ENCODE data around the gene PARS2. TPM values are rescaled to one million over a fixed set of nuclear protein-coding genes. Genes with fewer than 3 reads are reported as not detected.
A peak's percentile ranks its signal among the peaks of the same experiment; 100 is the strongest.

The PARS2 gene
- total RNA-seq, 1 experiment from 2014 or later: 25.2 TPM

DNA sequence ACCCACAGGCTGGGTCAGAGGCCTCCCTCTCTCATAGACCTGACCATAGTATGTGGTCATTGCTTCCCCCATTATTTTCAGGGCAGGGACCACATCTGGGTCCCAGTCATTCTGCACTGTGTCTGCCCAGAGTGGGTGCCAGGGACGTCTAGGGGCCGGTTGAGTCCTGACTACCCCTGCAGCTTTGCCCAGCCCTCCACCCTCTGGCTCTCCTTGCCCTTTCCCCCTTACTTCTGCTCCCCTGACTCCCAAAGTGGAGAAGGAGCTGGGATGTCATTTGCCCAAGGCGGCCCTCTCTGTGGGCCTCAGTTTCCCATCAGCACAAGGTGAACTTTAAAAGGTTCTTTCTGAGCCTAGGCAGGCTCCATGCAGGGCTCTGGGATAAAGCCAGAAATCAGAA, 41.1 kb upstream of the PARS2 start:
- no peaks in the 10 kb centered on the region for H3K36me3 ChIP-seq (replicated peaks; ENCODE audit: control insufficient read depth, insufficient read depth, low read length)
- H3K27me3 ChIP-seq (ENCODE audit: control insufficient read depth, insufficient read depth, low read length): peaks cover 12% of the 10 kb centered on the region
- no peak for DNase-seq
- H3K4me3 ChIP-seq (ENCODE audit: insufficient read depth, low read depth, low read length): no peak overlapping the region

DNA sequence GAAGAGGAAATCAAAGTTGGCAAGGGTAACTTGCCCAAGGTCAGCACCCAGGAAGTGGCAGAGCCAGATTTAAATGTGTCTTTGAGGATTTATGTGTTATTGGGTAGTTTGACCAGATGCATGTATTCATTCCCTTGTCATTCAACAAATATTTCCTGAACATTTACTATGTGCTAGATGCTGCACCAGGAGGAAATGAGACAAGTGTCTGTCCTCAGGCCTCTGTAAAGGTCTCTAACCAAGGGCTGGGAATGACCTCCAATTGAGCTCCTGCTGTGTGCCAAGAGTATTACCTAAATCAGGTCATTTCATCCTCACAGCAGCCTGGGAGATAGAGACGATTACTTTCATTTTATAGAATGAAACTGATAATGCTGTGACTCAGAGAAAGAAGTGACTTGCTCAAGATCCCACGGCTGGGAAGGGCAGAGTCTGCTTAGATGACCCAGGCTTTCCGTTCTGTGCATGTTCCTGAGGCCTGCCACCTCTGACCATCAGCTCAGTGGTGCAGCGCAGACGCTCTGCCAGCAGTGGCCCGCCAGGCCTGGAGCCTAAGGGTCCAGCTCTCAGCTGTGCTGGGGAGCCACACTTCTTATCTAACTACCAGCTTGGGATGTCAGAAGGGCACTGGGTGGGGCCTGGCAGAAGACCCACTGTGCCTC, 40.3 kb upstream of the PARS2 start:
- H3K4me3 ChIP-seq (ENCODE audit: insufficient read depth, low read depth, low read length): no peak overlapping the region
- peaks cover 20% of the 10 kb centered on the region for H3K27me3 ChIP-seq (ENCODE audit: control insufficient read depth, insufficient read depth, low read length)
- H3K36me3 ChIP-seq (replicated peaks; ENCODE audit: control insufficient read depth, insufficient read depth, low read length): no peaks in the 10 kb centered on the region
- DNase-seq: no peak

DNA sequence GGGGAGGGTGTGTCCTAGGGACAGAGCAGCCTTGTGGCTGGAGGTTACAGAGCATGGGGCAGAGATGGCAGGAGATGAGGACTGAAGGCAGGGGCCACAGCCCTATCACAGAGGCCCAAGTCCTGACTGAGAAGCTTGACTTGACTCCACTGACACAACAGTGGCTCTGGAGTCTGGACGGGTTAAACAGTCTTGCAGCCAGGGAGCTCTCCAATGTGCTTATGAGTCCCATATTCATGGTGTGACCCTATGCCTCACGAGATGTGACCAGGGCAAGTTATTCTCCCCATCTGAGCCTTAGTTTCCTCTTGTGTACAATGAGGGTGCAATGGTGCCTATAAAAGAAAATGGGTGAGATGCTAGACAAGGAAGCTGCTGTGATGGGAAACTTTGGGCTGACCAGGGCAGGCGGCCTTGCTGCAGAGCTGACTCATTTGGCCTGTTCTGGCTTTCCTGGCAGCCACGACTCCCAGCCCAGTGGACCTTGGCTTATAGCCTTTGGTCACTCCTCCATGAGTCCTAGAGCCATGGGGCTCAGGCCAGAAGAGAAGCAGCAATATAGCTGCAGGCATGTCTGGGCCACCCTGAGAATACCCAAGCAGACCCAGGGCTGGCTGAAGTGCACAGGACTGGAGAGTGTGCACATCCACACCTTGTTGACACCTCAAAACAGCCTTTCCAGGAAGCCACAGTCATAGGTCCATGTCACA, 39.6 kb upstream of the PARS2 start:
- Histone ChIP-seq H3K36me3 (replicated peaks; ENCODE audit: control insufficient read depth, insufficient read depth, low read length) (no peaks in the 10 kb centered on the region), H3K4me3 (ENCODE audit: insufficient read depth, low read depth, low read length) (no peak overlapping the region), H3K27me3 (ENCODE audit: control insufficient read depth, insufficient read depth, low read length) (peaks cover 20% of the 10 kb centered on the region)
- DNase-seq: no peak

DNA sequence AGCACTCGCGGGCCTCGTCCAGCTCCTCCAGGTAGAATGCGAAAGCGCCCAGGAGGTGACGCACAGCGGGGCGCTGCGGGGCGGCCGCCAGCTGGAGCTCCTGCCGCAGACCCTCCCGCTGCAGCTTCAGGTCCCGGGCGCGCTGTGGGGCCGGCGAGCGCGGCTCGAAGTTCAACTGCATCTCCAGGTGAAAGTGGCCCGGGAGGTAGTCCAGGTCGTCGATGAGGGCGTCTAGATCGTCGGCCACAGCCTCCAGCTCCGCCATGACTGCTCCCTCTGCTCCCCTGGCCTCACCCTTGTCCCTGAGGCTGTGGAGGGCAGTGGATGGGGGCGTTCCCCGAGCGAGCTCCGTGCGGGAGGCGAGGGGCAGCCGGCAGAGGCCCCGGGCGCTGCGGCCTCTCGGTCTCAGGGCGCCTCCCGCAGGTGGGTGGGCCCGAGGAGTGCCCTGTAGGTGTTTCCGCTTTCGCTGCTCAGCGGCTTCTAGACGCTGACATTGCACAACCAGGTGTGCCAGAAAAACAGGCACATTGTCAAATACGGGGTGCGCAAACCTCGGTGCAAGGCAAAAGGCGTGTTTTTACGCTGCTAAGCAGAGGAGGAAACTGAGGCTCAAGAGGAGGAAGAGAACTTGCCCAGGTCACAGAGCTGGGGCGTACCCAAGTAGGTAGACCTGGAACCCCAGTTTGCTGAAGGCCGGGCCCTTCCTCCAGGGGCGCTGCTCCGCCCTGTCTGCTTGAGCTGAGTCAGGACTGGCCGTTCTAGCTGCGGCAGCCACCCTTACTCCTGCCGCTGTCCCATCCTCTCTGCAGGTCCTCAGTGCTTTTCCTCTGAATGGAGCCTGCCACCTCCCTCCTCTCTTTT, 36.8 kb upstream of the PARS2 start, which contains the start of gene TTC22:
Gene TTC22, minus strand, starts transcription at position 425 of the 861 bp plus-strand sequence. Its CDS starts 160 bp downstream, at position 265.
- H3K4me3 ChIP-seq (ENCODE audit: insufficient read depth, low read depth, low read length): peak within 1 kb of the TSS; percentile 38
- DNase-seq: peak; percentile 91
- H3K36me3 ChIP-seq (replicated peaks; ENCODE audit: control insufficient read depth, insufficient read depth, low read length): no peaks in the 10 kb centered on the region
- H3K27me3 ChIP-seq (ENCODE audit: control insufficient read depth, insufficient read depth, low read length): peaks cover 20% of the 10 kb centered on the region

DNA sequence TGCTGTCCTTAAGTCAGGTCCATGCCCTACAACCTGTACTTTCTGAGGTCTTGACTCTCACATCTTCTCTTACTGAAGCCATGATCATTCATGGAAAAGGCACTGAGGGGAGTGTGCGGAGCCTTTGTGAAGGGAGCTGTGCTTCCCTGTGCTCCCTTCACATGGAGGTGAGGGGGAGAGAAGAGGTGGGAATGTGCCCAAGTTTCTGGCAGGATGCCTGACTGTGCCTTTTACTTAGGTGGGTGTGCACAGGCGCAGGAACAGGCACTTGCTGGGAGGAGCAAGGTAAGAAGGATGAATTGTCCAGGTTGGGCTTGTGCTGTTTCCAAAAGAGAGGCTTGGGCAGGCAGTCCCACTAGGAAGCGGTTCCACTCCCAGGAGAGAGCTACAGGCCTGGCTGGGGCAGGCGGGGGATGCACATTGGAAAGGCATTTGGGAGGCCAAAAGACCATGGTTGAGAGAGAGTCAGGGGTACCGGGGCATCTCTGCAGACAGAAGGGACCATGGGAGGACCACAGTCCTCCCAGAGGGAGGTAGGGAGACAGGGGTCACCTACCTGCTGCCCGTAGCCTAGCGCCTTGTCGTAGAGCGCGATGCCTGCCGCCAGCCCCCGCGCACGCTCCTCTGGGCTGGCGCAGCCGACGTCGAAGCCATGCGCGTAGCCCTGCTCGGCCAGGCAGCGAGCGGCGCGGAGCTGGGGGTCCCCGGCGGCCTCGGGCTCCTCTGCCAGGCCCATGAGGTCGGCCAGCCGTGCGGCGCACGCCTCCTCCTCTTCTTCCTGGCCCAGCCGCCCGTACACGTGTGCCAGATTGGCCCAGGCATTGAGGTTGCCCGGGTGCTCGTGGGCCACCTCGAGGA, 35.9 kb upstream of the PARS2 start:
- peak overlapping the region; percentile 38 for H3K4me3 ChIP-seq (ENCODE audit: insufficient read depth, low read depth, low read length)
- H3K27me3 ChIP-seq (ENCODE audit: control insufficient read depth, insufficient read depth, low read length): peaks cover 20% of the 10 kb centered on the region
- DNase-seq: peak; percentile 57
- H3K36me3 ChIP-seq (replicated peaks; ENCODE audit: control insufficient read depth, insufficient read depth, low read length): no peaks in the 10 kb centered on the region

DNA sequence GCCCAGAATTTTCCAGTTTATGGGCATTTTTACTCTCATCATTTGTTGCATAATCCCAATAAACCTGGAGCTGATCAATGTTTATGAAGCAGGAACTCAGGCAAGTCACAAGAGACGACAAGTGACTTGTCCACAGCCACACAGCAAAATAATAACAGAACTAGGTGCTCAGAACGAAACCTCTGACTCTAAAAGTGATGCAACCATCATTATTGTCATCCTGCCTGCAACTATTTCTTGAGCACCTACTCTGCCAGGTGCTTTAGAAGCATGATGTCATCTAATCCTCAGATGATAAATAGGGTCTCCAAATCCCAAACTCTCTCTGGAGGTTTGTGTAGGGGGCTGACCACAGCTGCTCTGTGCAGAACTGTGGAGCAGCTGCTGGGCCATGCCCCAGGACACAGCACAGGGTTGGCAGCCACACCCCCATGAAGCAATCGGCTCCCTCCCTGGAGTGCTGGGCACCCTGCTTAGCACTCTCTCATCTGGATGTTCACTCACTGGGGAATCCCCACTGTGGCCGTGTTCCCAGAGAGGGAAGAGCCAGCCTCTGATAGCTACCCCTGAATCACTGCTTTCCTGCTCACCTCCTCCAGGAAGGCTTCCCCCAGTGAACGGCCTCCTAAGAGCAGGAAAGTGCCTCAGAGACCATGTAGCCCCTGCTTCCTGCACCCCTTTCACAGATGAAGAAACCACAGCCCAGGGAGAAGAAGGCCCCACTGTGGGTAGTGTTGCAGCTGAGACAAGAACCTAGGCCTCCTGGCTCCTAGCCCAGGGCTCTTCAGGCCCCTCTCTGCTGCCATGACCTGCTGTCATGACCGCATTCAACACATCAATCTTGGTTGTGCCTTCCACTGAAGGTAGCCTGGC, 34.7 kb upstream of the PARS2 start:
- DNase-seq: no peak
- H3K4me3 ChIP-seq (ENCODE audit: insufficient read depth, low read depth, low read length): no peak overlapping the region
- peaks cover 20% of the 10 kb centered on the region for H3K27me3 ChIP-seq (ENCODE audit: control insufficient read depth, insufficient read depth, low read length)
- no peaks in the 10 kb centered on the region for H3K36me3 ChIP-seq (replicated peaks; ENCODE audit: control insufficient read depth, insufficient read depth, low read length)

DNA sequence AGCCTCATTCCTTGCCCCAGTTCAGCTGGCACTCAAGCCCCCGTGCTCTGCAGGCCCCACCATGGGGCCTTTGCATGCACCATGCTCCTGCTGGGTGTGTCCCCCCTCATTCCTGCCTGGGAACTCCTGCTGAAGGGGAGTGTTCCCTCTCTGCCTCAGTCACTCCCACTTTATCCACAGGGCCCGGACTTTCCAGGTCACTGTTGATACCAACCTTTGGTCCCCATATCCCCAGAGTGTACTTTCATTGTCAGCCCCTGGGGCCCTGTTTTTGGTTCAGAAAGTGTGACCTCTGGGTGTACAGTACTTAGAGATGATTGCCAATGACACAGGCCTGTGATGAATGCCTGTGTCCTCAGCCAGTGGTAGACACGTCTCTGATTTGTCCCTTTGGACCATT, 33.9 kb upstream of the PARS2 start:
- Histone ChIP-seq H3K36me3 (replicated peaks; ENCODE audit: control insufficient read depth, insufficient read depth, low read length) (no peaks in the 10 kb centered on the region), H3K4me3 (ENCODE audit: insufficient read depth, low read depth, low read length) (no peak overlapping the region), H3K27me3 (ENCODE audit: control insufficient read depth, insufficient read depth, low read length) (peaks cover 20% of the 10 kb centered on the region)
- no peak for DNase-seq

DNA sequence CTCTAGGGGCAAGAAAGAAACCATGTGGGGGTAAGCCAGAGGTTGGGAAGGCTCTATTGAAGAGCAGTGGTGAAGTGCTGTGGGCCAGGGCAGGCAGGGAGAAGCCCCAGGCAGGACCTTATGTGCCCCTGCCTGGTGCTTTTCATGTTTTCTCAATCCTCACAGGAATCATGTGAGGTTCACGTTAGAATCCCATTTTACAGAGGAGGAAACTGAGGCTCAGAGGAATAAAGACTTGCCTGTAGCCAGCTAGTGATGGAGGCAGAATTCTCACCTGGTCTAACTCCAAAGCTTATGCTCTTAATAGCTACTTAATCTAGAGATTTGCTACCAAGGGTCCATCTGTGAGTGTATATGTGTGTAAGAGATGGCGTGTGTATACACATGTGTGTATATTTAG, 32.6 kb upstream of the PARS2 start:
- no peak for DNase-seq
- H3K4me3 ChIP-seq (ENCODE audit: insufficient read depth, low read depth, low read length): no peak overlapping the region

DNA sequence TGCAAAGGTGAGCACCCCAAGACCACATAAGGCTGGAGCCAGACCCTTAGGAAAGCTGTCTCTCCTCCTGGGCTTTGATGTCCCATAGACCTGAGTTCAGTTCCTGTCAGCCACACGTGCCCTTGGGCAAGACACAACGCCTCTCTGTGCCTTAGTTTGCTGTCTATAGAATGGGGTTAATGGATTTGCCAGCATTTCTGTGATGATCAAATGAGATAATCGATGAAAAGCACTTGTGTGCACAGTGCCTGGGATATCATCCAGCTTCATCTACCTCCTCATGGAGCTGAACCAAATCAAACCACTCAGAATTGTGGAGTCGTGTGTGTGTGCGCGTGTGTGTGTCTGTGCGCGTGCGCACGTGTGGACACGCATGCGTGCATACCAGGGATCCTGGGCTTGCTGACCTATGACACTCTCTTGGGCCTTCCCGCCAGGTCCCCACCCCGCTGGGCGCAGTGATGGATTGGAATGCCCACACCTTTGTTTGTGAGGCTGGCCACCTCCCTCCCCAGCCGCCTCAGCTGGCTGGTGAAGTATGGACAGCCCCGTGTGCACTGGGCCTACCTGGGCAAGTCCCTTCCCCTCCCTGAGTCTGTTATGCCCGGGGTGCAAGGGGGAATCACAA, 31.6 kb upstream of the PARS2 start:
- no peak overlapping the region for H3K4me3 ChIP-seq (ENCODE audit: insufficient read depth, low read depth, low read length)
- DNase-seq: no peak
- H3K36me3 ChIP-seq (replicated peaks; ENCODE audit: control insufficient read depth, insufficient read depth, low read length): no peaks in the 10 kb centered on the region

More for the DNA sequence above, 32.6 kb upstream of the PARS2 start:
- Histone ChIP-seq H3K36me3 (replicated peaks; ENCODE audit: control insufficient read depth, insufficient read depth, low read length) (no peaks in the 10 kb centered on the region), H3K27me3 (ENCODE audit: control insufficient read depth, insufficient read depth, low read length) (peaks cover 20% of the 10 kb centered on the region)

DNA sequence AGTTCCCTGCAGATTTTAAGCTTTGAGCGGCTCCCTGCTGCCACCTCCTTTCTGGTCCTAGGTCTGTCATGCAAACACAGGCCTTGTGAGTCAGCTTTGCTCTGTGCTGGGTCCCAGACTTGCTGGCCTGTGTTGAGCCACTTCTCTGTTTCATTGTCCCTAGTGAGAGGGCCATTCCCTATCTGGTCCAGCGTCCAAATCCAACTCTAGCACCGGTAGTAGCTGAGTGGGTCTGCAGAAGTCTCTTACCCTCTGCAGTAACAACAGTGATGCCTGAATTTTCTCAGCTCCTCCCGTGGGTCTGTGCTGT, 31.0 kb upstream of the PARS2 start:
- no peaks in the 10 kb centered on the region for H3K36me3 ChIP-seq (replicated peaks; ENCODE audit: control insufficient read depth, insufficient read depth, low read length)
- peaks cover 6% of the 10 kb centered on the region for H3K27me3 ChIP-seq (ENCODE audit: control insufficient read depth, insufficient read depth, low read length)
- peak; percentile 68 for DNase-seq
- no peak overlapping the region for H3K4me3 ChIP-seq (ENCODE audit: insufficient read depth, low read depth, low read length)

More for the DNA sequence above, 31.6 kb upstream of the PARS2 start:
- peaks cover 12% of the 10 kb centered on the region for H3K27me3 ChIP-seq (ENCODE audit: control insufficient read depth, insufficient read depth, low read length)

DNA sequence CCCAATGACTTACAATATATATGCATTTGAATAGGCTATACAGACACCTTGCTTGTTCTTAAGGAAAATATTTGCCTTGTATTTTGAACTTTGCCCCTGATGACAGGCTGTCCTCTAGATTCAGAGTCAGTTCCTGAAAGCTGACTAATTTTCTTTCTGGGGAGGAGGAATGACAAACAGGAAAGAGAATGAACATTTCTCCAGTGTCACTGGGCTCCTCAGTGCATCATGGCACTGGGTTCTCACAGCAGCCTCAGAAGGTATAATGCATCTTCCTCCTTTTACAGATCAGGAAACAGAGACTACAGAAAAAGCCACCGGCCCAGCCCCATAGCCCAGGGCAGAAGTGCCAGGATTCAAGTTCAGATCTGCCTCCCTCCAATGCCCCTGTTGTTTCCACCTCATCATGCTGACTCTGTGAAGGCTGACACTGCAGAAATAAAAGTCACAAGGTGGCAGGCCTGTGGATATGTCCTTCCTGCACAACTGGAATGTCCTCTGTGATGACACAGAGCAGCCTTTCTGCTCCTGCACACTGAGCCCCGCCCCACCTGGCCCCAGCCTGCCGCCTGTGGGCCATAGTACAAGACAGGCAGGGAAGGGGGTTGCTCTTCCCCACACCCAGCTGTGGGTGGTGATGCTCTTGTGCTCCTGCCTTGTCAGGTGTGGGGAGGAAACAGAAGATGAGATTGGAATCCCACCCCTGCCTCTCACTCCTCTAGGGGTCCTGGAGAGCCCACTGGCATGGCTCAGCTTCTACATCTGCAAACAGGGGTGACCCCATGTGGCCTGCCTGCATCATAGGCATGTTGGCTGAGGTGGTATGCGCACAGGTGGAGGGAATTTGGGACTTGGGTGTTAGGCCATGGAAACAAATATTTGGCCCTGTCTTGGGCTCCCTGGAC, 30.4 kb upstream of the PARS2 start:
- Histone ChIP-seq H3K4me3 (ENCODE audit: insufficient read depth, low read depth, low read length) (no peak overlapping the region), H3K27me3 (ENCODE audit: control insufficient read depth, insufficient read depth, low read length) (peaks cover under 1% of the 10 kb centered on the region; the same call in 1 of the 2 replicates), H3K36me3 (replicated peaks; ENCODE audit: control insufficient read depth, insufficient read depth, low read length) (no peaks in the 10 kb centered on the region)
- peak; percentile 70 for DNase-seq

DNA sequence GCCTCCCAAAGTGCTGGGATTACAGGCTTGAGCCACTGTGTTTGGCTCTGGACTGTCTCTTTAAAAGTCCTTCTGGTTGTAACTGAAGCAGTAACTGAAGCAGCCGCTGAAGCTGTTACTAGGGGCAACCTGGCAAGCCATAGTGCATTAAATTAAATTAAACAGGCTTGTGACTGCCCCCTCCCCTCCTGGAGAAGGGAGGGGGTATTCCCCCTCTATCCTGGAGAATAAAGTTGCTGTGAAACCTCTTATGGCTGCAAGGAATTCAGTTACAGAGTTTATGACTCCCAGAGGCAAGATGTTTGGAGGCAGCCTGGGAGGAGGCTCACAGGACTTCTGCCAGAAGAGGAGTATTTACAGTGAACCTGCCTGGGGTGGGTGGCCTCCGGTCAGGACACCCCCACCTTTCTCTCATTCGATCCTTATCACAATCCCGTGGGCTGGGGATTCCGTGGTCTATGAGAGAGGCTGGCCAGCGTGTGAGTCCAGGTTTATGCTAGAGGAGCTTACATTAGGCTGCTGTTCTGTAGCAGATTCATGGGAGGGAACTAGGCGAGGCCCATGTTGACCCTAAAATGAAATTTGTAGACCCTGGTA, 28.5 kb upstream of the PARS2 start:
- Histone ChIP-seq H3K4me3 (ENCODE audit: insufficient read depth, low read depth, low read length) (no peak overlapping the region), H3K27me3 (ENCODE audit: control insufficient read depth, insufficient read depth, low read length) (no peaks in the 10 kb centered on the region; the same call in 1 of the 2 replicates), H3K36me3 (replicated peaks; ENCODE audit: control insufficient read depth, insufficient read depth, low read length) (no peaks in the 10 kb centered on the region)
- no peak for DNase-seq

Data from H7 (cell line).